GM18868 (cell line): ENCODE measurements around the gene RASGEF1C.

ENCODE experiments used
- ATAC-seq: cut with Tn5 transposase; IDR thresholded peaks from one replicate; pipeline ENCODE4 v1.9.1; 2021; ENCODE audit warnings: mild to moderate bottlenecking, moderate library complexity; ENCODE audit not compliant: unreplicated experiment

The RASGEF1C gene

DNA sequence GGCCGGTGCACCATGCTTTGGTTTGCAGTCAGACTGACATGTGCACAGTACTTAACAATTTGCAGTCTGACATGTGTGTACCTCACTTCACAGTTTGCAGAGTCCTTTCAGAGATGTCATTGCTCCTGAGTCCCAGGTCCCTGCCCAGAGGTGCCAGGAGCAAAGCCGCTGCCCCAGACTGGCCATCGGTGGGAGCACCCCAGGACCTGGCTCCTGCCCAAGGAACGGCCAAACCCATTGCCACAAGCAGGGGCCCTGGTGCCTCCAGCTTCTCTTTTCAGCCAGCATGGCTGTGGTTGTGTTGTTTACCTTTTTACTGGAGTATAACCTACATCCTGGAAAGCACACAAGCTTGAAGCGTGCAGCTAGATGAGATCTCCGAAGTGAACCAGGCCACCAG lies 28.6 kb downstream of the RASGEF1C start:
- no peak for ATAC-seq

- no peak for ATAC-seq
Measured at GRCh38 chr5:180179442-180180420, 29.3 kb downstream of the RASGEF1C start.

GRCh38 chr5:180178531-180179441 lies 30.2 kb downstream of the RASGEF1C start:
- ATAC-seq: no peak

DNA sequence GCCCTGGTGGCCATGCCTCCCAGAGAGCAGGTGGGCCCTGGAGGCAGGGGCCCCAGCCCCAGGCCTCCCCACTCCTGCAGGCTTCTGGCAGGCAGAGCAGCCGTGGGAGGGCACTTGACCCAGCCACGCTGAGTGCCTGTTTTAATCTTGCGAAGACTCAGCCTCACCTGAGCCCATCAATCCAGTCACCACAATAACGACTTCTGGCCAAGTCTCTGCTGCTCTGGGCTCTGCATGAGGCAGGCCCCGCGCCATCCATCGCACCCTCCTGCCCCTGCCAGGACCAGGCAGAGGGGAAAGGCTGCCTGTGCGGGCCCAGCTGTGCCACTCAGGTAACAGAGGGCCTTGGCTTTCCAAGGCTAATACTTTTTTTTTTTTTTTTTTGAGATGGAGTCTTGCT lies 32.8 kb downstream of the RASGEF1C start:
- ATAC-seq: no peak

- no peak for ATAC-seq
Measured at GRCh38 chr5:180175015-180175431, 34.0 kb downstream of the RASGEF1C start.

DNA sequence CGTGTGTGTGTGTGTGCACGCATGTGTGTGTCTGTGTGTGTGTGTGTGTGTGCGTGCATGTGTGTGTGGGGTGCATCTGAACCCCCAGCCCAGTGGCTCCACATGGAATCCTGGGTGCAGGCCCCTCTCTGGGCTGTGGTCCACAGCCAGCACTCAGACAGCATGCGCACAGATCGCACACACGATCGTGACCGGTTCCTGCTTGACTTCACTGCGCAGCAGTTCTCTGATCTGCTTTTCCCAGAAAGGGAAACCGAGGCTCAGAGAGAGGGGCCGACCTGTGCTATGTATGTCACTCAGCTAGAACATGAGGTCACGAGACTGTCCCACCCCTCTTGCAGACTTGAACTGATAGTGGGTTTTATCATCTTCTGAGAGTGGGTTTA lies 34.4 kb downstream of the RASGEF1C start:
- no peak for ATAC-seq

- no peak for ATAC-seq
Measured at GRCh38 chr5:180173875-180174586, 35.0 kb downstream of the RASGEF1C start.

GRCh38 chr5:180173198-180173544 lies 35.8 kb downstream of the RASGEF1C start:
- ATAC-seq: no peak

DNA sequence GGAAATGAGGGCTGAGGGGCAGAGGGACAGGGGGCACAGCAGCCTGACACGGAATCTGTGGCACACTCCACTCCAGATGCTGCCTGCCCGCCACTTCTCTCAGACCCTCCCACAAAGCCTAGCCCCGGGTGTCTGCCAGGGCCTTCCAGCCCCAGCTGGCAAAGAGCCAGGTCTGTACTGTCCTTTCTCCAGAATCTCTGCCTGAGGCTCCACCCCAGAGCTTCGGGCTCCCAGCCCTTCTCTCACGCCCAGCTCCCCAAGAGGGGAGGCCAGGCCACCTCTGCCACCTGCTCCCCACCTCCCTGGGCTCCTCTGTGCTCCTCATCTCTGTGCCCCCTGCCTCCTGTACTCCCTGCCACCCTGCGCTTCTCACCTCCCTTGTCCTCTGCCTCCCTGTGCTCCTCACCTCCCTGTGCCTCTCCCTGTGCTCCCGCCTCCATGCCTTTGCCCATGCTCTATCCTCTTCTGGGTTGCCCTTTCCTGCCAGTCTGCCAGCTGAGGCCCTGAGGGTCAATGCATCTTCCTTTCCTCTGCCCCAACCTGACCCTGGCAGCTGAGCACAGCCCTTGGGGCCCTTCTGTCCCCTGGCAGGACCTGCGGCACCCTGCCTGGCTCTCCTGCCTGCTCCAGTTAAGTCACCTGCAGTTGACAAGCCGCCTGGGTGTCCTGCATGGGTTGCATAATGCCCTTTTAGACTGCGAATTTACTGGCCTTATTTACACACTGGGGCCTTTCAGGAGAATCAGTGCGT lies 36.4 kb downstream of the RASGEF1C start:
- no peak for ATAC-seq

DNA sequence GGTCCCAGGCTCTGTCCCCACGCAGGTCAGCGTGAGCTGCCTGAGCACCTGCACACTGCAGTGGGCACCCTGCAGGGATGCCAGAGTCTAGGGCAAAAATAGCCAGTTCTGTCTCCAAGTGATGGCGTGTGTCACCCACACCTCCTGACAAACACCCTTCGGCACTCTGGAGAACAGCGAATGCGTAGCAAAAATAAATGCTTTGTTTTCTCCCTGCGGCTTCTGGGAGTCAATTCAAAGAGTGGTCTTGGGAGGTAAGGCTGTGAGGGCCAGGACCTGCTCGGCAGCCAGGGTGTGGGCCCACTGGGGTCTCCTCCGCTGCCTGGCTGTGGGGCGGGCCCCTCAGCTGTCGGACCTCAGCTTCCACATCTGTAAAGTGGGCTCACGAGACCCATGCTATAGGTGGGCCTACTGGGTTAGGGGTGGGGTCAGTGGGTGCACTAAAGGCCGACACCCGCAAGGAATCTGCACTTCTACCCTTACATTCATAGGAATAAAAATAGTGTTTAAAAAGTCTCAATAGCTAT lies 37.4 kb downstream of the RASGEF1C start:
- ATAC-seq: no peak

GRCh38 chr5:180170810-180171567 lies 38.0 kb downstream of the RASGEF1C start:
- ATAC-seq: no peak

- ATAC-seq: no peak
Measured at GRCh38 chr5:180170106-180170809, 38.8 kb downstream of the RASGEF1C start.

GRCh38 chr5:180169248-180170105 lies 39.5 kb downstream of the RASGEF1C start:
- ATAC-seq: no peak

- no peak for ATAC-seq
Measured at GRCh38 chr5:180168758-180169157, 40.3 kb downstream of the RASGEF1C start.

DNA sequence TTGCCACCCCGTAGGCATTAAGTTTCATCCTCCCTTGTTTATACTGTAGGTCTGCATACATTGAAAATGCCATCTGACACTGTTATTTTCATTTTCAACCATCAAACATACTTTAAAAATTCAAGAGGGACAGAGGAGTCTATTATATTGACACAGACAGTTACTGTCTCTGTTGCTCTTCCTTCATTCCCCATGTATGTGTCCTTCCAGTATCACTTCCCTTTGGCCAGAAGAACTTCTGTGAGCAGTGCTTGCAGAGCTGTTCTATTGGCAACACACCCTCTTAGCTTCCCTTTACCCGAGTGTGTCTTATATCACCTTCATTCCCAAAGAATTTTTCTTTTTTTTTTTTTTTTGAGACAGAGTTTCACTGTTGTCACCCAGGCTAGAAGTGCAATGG lies 42.8 kb downstream of the RASGEF1C start:
- no peak for ATAC-seq

DNA sequence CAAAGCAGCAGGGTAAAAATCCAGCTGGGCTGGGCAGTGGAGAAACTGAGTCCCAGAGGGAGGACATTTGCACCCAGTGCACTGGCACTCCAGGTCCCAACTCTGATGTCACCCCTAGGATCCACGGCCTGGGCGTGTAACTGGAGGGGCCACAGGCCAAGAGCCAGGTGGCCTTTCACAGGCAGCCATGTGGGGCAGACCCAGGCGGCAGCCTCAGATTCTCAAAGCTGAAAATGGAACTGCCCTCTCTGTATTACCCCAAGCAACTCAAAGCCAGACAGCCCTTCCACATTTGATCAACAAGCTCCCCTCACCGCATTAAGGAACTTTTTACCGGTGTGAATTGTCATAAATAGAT lies 46.7 kb downstream of the RASGEF1C start:
- no peak for ATAC-seq

DNA sequence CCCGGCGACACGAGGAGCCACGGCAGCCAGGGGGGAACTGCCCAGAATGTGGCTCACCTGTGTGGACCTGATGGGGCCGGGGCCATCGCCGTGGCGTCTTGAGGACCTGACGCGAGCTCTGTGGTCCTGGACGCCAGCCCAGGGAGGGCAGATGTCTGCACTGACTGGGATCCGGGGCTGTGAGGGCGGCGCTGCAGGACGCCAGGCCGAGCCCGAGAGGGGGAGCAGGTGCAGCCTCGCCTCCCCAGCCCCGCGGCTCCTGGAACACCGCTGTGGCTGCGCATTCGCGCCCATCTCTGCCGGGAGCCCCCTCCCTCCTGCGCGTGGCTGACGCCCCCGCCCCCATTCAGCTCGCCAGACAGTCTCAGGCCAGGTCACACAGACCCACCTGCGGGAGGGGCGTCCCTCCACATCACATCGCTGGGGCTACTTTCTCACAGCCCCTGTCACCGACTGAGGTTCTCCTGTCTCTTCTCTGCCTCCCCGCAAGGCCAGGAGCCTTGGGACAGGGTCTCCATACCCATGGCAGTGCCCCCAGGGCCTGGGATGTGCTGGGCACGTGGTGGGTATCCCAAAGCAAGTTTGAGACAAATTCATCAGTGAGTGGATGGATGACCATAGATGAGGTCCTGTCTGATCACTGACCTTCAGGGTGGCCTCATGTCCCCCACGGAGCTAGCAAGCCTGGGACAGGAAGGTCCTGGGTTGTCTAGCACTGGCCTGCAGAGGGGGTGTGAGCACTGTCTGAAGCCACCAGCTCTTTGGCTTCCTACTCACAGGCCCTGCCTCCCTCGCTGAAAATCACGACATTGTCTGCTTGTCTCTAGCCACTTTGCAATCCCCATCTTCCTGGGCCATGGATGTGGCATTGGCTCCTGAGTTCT lies 47.3 kb downstream of the RASGEF1C start:
- ATAC-seq: no peak
